Measurements from ENCODE around the gene ITIH4.

DNA sequence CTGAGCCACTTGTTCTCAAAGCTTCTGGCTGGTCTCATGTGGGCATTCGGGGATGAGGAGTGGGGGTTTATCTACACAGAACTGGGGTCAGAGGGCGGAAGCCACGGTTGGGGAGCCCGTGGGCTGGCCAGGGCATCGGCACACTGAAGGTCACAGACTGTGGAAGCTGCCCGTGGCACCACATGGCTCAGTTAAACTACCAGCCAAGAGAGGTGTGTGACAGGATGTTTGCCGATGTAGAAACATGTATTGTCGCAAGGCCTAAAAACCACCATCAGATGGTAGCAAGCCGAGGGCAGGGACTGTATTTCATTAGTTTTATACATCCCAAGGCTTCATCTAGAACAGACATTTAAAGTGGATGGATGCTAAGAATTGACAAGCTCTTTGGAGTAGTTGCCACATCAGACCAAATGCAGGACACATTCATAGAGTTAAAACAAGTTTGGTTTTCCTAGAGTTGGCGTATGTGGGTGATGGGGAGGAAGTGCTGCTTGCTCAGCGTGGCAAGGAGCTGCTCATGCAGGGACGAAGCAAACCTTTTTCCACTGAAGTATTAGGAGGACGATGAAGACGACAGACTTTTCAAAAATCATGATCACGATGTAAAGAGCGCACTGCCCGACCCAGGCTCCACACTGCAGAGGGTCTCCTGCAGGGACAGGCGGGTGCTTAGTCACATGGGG lies 14.0 kb upstream of the ITIH4 start:
- TF ChIP-seq, protein P1, sequence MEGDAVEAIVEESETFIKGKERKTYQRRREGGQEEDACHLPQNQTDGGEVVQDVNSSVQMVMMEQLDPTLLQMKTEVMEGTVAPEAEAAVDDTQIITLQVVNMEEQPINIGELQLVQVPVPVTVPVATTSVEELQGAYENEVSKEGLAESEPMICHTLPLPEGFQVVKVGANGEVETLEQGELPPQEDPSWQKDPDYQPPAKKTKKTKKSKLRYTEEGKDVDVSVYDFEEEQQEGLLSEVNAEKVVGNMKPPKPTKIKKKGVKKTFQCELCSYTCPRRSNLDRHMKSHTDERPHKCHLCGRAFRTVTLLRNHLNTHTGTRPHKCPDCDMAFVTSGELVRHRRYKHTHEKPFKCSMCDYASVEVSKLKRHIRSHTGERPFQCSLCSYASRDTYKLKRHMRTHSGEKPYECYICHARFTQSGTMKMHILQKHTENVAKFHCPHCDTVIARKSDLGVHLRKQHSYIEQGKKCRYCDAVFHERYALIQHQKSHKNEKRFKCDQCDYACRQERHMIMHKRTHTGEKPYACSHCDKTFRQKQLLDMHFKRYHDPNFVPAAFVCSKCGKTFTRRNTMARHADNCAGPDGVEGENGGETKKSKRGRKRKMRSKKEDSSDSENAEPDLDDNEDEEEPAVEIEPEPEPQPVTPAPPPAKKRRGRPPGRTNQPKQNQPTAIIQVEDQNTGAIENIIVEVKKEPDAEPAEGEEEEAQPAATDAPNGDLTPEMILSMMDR (conservative IDR thresholded peaks at IDR 0.05; ENCODE audit: low read length) = no peak
- TF ChIP-seq EZH2phosphoT487 (IDR thresholded peaks at IDR 0.05; ENCODE audit: borderline replicate concordance) = no peak
